CD8-positive, alpha-beta memory T cell (primary cell): Measurements from ENCODE around the gene EZH1. TPM values are rescaled to one million over a fixed set of nuclear protein-coding genes. Genes with fewer than 3 reads are reported as not detected.

ENCODE experiments used
- CTCF ChIA-PET: fragments of 350-600 bp; sonication (Branson Sonifier 250); formaldehyde crosslinking; loops from one replicate; lab custom pipeline; 2021; ENCODE audit warnings: antibody characterized with exemption; lab: Charles Lee
- POLR2A ChIA-PET: fragments of 350-600 bp; sonication (Branson Sonifier 250); formaldehyde crosslinking; loops from one replicate; lab custom pipeline; 2021; ENCODE audit warnings: antibody characterized with exemption; lab: Charles Lee
- DNase-seq, 5 donors: peaks; one replicate each; pipeline versions ENCODE4 v3.0.0 to v3.0.0-alpha.2; 2020 to 2022; ENCODE audit warnings: mixed read lengths in 1 of 5
- H3K27ac ChIP-seq: one replicate; pipeline ENCODE4 v1.7.0; 2013; ENCODE audit warnings: low read depth, mild to moderate bottlenecking, low read length, moderate library complexity
- H3K27me3 ChIP-seq: 2 replicates; pipeline ENCODE4 v1.7.0; 2013; ENCODE audit warnings: low read length, mild to moderate bottlenecking; ENCODE audit not compliant: insufficient read depth, poor library complexity, severe bottlenecking
- H3K36me3 ChIP-seq: 2 replicates; pipeline ENCODE4 v1.7.0; 2013; ENCODE audit warnings: mild to moderate bottlenecking, low read length, moderate library complexity; ENCODE audit not compliant: insufficient read depth
- H3K4me1 ChIP-seq: 2 replicates; pipeline ENCODE4 v1.7.0; 2013; ENCODE audit warnings: mild to moderate bottlenecking, low read length, moderate library complexity; ENCODE audit not compliant: insufficient read depth
- H3K4me3 ChIP-seq: 2 replicates; pipeline ENCODE4 v1.7.0; 2013; ENCODE audit warnings: mild to moderate bottlenecking, low read length
- H3K9me3 ChIP-seq: 2 replicates; pipeline ENCODE4 v1.7.0; 2013; ENCODE audit warnings: mild to moderate bottlenecking, low read length
- H3K27ac Mint-ChIP-seq, 8 donors: one replicate each; pipeline ENCODE4 v1.8.0; 2020 to 2021; ENCODE audit warnings: mixed read lengths in 8 of 8, mild to moderate bottlenecking in 6 of 8, inconsistent platforms in 3 of 8, moderate library complexity in 3 of 8
- H3K27me3 Mint-ChIP-seq, 2 donors: one replicate each; pipeline ENCODE4 v1.8.0; 2020 to 2021; ENCODE audit warnings: mixed read lengths in 2 of 2, mild to moderate bottlenecking in 1 of 2, moderate library complexity in 1 of 2
- H3K36me3 Mint-ChIP-seq, 3 donors: one replicate each; pipeline ENCODE4 v1.8.0; 2020 to 2021; ENCODE audit warnings: mixed read lengths in 3 of 3, inconsistent platforms in 1 of 3, mild to moderate bottlenecking in 1 of 3
- H3K4me1 Mint-ChIP-seq, 3 donors: one replicate each; pipeline ENCODE4 v1.8.0; 2020 to 2021; ENCODE audit warnings: mixed read lengths in 3 of 3, inconsistent platforms in 1 of 3, mild to moderate bottlenecking in 1 of 3
- H3K4me3 Mint-ChIP-seq, 7 donors: one replicate each; pipeline ENCODE4 v1.8.0; 2020 to 2021; ENCODE audit warnings: mixed read lengths in 7 of 7, mild to moderate bottlenecking in 6 of 7, moderate library complexity in 4 of 7, inconsistent platforms in 2 of 7
- H3K9me3 Mint-ChIP-seq, 5 donors: one replicate each; pipeline ENCODE4 v1.8.0; 2020 to 2022; ENCODE audit warnings: mixed read lengths in 5 of 5, mild to moderate bottlenecking in 3 of 5, moderate library complexity in 2 of 5, inconsistent platforms in 1 of 5
- polyA plus RNA-seq: library from polyadenylated mRNA; unstranded; fragments of 300-500 nt; fragmentation: Illumina TruSeq; gene quantifications from one replicate; pipeline ENCODE4 v1.2.3, GENCODE V29; 2021
- total RNA-seq, 2 experiments: library from RNA; stranded (reverse); gene quantifications; one replicate each; pipeline ENCODE4 v1.2.3, GENCODE V29; 2021

The EZH1 gene
- total and polyA plus RNA-seq, 3 experiments from 2014 or later, result 37.2 to 42.6 (median 40.8) TPM

- POLR2A ChIA-PET, result no interaction called here
- H3K4me3 ChIP-seq, result no peak overlapping the region
- peaks cover 20% of the 10 kb centered on the region for H3K27me3 ChIP-seq
- H3K36me3 Mint-ChIP-seq, result no peaks in the 10 kb centered on the region
- H3K9me3 ChIP-seq, result no peaks in the 10 kb centered on the region
- peaks cover 25 to 35% (median 28%) of the 10 kb centered on the region in 3 donors for H3K4me1 Mint-ChIP-seq
- no peak for DNase-seq
- H3K4me3 Mint-ChIP-seq, result peak overlapping the region in 1 of 7 donors; percentile 7
- H3K27ac Mint-ChIP-seq, result no peak overlapping the region
- peaks cover 18 to 29% of the 10 kb centered on the region in 2 donors for H3K27me3 Mint-ChIP-seq
- no peak overlapping the region for H3K27ac ChIP-seq
- H3K36me3 ChIP-seq, result no peaks in the 10 kb centered on the region
- H3K9me3 Mint-ChIP-seq, result no peaks in the 10 kb centered on the region
- peaks cover 27% of the 10 kb centered on the region for H3K4me1 ChIP-seq
- CTCF ChIA-PET, result no interaction called here
Observed at GRCh38 chr17:42684929-42685556, 59.8 kb downstream of the EZH1 start.

- H3K36me3 ChIP-seq, result no peaks in the 10 kb centered on the region
- no peaks in the 10 kb centered on the region for H3K9me3 ChIP-seq
- peaks cover 40% of the 10 kb centered on the region for H3K4me1 ChIP-seq
- Mint-ChIP-seq H3K9me3 (no peaks in the 10 kb centered on the region), H3K36me3 (no peaks in the 10 kb centered on the region), H3K27ac (peak overlapping the region in 3 of 8 donors; percentile 6 to 52 (median 40)), H3K4me3 (peak overlapping the region; percentile 41 to 88 (median 74)), H3K4me1 (peaks cover 32 to 50% (median 42%) of the 10 kb centered on the region in 3 donors), H3K27me3 (peaks cover 21 to 31% of the 10 kb centered on the region in 2 donors)
- no peak overlapping the region for H3K4me3 ChIP-seq
- no peak overlapping the region for H3K27ac ChIP-seq
- DNase-seq, result no peak
- POLR2A ChIA-PET, result interaction anchor here (0.6 to 0.7 kb wide), 2 partner anchors 26 to 75 kb away, joined by 3 read pairs; no protein-coding TSS in a partner anchor
- CTCF ChIA-PET, result interaction anchor here (0.6 to 1.9 kb wide), 7 partner anchors 9 to 105 kb away, joined by 3 to 7 read pairs (median 3); partner anchors contain the start of genes TUBG1 and TUBG2
- peaks cover 20% of the 10 kb centered on the region for H3K27me3 ChIP-seq
Observed at GRCh38 chr17:42683407-42684034, 61.3 kb downstream of the EZH1 start.

- H3K9me3 ChIP-seq, result no peaks in the 10 kb centered on the region
- no peak overlapping the region for H3K27ac ChIP-seq
- Mint-ChIP-seq H3K4me3 (peak overlapping the region; percentile 71 to 88 (median 75)), H3K27ac (peak overlapping the region in 3 of 8 donors; percentile 33 to 59 (median 52)), H3K9me3 (no peaks in the 10 kb centered on the region), H3K4me1 (peaks cover 35 to 54% (median 47%) of the 10 kb centered on the region in 3 donors), H3K27me3 (peaks cover 21 to 31% of the 10 kb centered on the region in 2 donors), H3K36me3 (no peaks in the 10 kb centered on the region)
- ChIA-PET POLR2A (no interaction called here), CTCF (interaction anchor here (0.6 to 1.9 kb wide), 6 partner anchors 9 to 105 kb away, joined by 3 to 7 read pairs (median 4); partner anchors contain the start of gene TUBG2)
- peaks cover 20% of the 10 kb centered on the region for H3K27me3 ChIP-seq
- no peak for DNase-seq
- peaks cover 44% of the 10 kb centered on the region for H3K4me1 ChIP-seq
- no peaks in the 10 kb centered on the region for H3K36me3 ChIP-seq
- H3K4me3 ChIP-seq, result peak overlapping the region; percentile 41
Observed at GRCh38 chr17:42682722-42683403, 62.0 kb downstream of the EZH1 start.

GRCh38 chr17:42681976-42682721, 62.7 kb downstream of the EZH1 start, which contains the start of gene CNTNAP1:
Gene CNTNAP1, plus strand, starts transcription at chr17:42682531. Its CDS starts 299 bp downstream, at chr17:42682830.
- Histone ChIP-seq H3K36me3 (no peaks in the 10 kb centered on the region), H3K9me3 (no peaks in the 10 kb centered on the region), H3K27ac (no peak within 1 kb of the TSS), H3K27me3 (peaks cover 20% of the 10 kb centered on the region), H3K4me1 (peaks cover 51% of the 10 kb centered on the region), H3K4me3 (peak within 1 kb of the TSS; percentile 41)
- no peaks in the 10 kb centered on the region for H3K9me3 Mint-ChIP-seq
- peaks cover 41 to 61% (median 54%) of the 10 kb centered on the region in 3 donors for H3K4me1 Mint-ChIP-seq
- H3K27ac Mint-ChIP-seq, result peak within 1 kb of the TSS in 4 of 8 donors; percentile 52 to 69 (median 59)
- H3K27me3 Mint-ChIP-seq, result peaks cover 22 to 31% of the 10 kb centered on the region in 2 donors
- no peaks in the 10 kb centered on the region for H3K36me3 Mint-ChIP-seq
- ChIA-PET POLR2A (no interaction called here), CTCF (interaction anchor here (1.3 to 1.9 kb wide), 2 partner anchors 8 to 104 kb away, joined by 6 to 7 read pairs; no protein-coding TSS in a partner anchor)
- DNase-seq, result no peak
- H3K4me3 Mint-ChIP-seq, result peak within 1 kb of the TSS; percentile 71 to 88 (median 75)

- Mint-ChIP-seq H3K27ac (peak overlapping the region in 4 of 8 donors; percentile 21 to 75 (median 56)), H3K36me3 (no peaks in the 10 kb centered on the region), H3K4me1 (peaks cover 47 to 70% (median 58%) of the 10 kb centered on the region in 3 donors), H3K4me3 (peak overlapping the region; percentile 56 to 89 (median 64)), H3K27me3 (peaks cover 28 to 35% of the 10 kb centered on the region in 2 donors), H3K9me3 (no peaks in the 10 kb centered on the region)
- Histone ChIP-seq H3K4me3 (peak overlapping the region; percentile 66), H3K36me3 (no peaks in the 10 kb centered on the region), H3K9me3 (no peaks in the 10 kb centered on the region), H3K4me1 (peaks cover 65% of the 10 kb centered on the region), H3K27ac (peak overlapping the region; percentile 53), H3K27me3 (peaks cover 34% of the 10 kb centered on the region)
- ChIA-PET CTCF (interaction anchor here (1.3 to 4.9 kb wide), 9 partner anchors 9 to 102 kb away, joined by 3 to 44 read pairs (median 5); partner anchors contain the start of genes PSMC3IP, RETREG3, TUBG1 and VPS25), POLR2A (interaction anchor here (0.6 kb wide), 1 partner anchor 1574 kb away, joined by 8 read pairs; no protein-coding TSS in a partner anchor)
- no peak for DNase-seq
Observed at GRCh38 chr17:42680331-42680808, 64.5 kb downstream of the EZH1 start.

GRCh38 chr17:42679492-42680330, 65.1 kb downstream of the EZH1 start:
- Histone ChIP-seq H3K27me3 (peaks cover 40% of the 10 kb centered on the region), H3K27ac (peak overlapping the region; percentile 53), H3K4me1 (peaks cover 71% of the 10 kb centered on the region), H3K9me3 (no peaks in the 10 kb centered on the region), H3K36me3 (no peaks in the 10 kb centered on the region), H3K4me3 (peak overlapping the region; percentile 66)
- H3K4me3 Mint-ChIP-seq, result peak overlapping the region; percentile 77 to 91 (median 87)
- CTCF ChIA-PET, result interaction anchor here (0.8 to 4.9 kb wide), 18 partner anchors 9 to 318 kb away, joined by 3 to 44 read pairs (median 5); partner anchors contain the start of genes PSMC3IP, RETREG3, TUBG1 and VPS25
- POLR2A ChIA-PET, result interaction anchor here (0.5 to 1.9 kb wide), 5 partner anchors 71 to 1574 kb away, joined by 3 to 10 read pairs (median 8); partner anchors contain the start of genes PSMC3IP, RETREG3 and TUBG1
- H3K9me3 Mint-ChIP-seq, result no peaks in the 10 kb centered on the region
- H3K36me3 Mint-ChIP-seq, result no peaks in the 10 kb centered on the region
- H3K4me1 Mint-ChIP-seq, result peaks cover 49 to 74% (median 61%) of the 10 kb centered on the region in 3 donors
- peaks cover 31 to 40% of the 10 kb centered on the region in 2 donors for H3K27me3 Mint-ChIP-seq
- peak overlapping the region; percentile 74 to 98 (median 84) for H3K27ac Mint-ChIP-seq
- peak; percentile 58 to 77 (median 69) for DNase-seq
